NCI-H1436 (cell line): Measurements from ENCODE around the gene SCAP.

ENCODE experiments used
- DNase-seq: peaks from one replicate; lab custom pipeline; 2025; lab: John Stamatoyannopoulos, UW

The SCAP gene

DNA sequence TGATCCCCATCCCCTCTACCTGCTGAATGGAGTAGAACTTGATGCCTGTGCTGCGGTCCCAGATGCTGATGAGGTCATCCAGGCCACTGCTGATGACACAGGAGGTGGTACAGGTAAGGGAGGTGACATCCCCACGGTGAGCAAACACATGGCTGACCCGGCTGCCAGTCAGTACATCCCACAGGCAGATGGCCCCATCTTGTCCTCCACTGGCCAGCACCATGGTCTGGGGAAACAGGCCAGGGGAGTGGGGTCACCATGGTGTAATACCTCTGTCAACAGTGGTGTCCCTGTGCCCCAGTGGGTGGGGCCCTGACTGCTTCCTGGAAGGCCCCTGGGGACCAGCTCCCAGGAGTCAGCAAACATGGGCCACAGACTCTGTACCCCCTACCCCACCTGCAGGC is 61.6 kb downstream of the SCAP start:
- no peak for DNase-seq

DNA sequence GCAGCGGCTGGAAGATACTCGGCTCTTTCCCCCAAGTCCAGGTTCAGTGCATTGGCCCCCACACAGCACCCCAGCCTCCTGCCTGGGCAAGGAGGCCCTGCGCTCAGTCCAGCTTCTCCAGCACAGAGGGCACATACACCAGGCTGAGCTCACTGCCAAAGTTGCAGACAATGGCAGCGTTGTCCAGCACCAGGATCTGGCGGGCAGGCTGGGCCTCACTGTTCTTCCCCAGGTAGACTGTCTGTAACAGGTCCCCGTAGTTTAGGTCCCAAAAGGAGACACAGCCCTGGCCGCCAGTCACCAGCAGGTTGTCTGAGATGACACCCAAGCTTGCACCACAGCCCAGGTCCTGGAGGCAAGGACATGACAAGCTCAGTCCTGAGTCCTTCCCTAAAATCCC is 62.0 kb downstream of the SCAP start:
- no peak for DNase-seq

GRCh38 chr3:47412842-47413520 is 62.8 kb downstream of the SCAP start:
- DNase-seq = no peak

- no peak for DNase-seq
These were observed 63.3 kb downstream of the SCAP start for GRCh38 chr3:47412453-47412756.

GRCh38 chr3:47411696-47412452 is 63.9 kb downstream of the SCAP start:
- DNase-seq = no peak

DNA sequence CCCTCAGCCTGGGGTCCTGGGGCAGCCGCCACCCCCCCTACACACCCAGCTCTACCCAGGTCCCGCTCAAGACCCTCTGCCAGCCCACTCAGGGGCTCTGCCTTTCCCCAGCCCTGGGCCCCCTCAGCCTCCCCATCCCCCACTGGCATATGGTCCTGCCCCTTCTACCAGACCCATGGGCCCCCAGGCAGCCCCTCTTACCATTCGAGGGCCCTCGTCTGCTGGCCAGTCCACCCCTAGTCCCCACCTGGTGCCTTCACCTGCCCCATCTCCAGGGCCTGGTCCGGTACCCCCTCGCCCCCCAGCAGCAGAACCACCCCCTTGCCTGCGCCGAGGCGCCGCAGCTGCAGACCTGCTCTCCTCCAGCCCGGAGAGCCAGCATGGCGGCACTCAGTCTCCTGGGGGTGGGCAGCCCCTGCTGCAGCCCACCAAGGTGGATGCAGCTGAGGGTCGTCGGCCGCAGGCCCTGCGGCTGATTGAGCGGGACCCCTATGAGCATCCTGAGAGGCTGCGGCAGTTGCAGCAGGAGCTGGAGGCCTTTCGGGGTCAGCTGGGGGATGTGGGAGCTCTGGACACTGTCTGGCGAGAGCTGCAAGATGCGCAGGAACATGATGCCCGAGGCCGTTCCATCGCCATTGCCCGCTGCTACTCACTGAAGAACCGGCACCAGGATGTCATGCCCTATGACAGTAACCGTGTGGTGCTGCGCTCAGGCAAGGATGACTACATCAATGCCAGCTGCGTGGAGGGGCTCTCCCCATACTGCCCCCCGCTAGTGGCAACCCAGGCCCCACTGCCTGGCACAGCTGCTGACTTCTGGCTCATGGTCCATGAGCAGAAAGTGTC is 64.7 kb downstream of the SCAP start:
- DNase-seq = no peak

DNA sequence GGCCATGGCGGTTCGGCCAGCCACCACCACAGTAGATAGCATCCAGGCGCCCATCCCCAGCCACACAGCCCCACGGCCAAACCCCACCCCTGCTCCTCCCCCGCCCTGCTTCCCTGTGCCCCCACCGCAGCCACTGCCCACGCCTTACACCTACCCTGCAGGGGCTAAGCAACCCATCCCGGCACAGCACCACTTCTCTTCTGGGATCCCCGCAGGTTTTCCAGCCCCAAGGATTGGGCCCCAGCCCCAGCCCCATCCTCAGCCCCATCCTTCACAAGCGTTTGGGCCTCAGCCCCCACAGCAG is 65.4 kb downstream of the SCAP start:
- no peak for DNase-seq

DNA sequence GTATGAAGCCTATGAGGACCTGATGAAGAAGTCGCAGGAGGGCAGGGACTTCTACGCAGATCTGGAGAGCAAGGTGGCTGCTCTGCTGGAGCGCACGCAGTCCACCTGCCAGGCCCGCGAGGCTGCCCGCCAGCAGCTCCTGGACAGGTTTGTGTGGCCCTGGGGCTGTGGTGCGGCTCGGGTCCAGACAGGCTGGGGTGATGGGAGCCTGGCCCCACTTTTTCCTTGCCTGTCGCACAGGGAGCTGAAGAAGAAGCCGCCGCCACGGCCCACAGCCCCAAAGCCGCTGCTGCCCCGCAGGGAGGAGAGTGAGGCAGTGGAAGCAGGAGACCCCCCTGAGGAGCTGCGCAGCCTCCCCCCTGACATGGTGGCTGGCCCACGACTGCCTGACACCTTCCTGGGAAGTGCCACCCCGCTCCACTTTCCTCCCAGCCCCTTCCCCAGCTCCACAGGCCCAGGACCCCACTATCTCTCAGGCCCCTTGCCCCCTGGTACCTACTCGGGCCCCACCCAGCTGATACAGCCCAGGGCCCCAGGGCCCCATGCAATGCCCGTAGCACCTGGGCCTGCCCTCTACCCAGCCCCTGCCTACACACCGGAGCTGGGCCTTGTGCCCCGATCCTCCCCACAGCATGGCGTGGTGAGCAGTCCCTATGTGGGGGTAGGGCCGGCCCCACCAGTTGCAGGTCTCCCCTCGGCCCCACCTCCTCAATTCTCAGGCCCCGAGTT is 65.9 kb downstream of the SCAP start:
- DNase-seq = no peak

DNA sequence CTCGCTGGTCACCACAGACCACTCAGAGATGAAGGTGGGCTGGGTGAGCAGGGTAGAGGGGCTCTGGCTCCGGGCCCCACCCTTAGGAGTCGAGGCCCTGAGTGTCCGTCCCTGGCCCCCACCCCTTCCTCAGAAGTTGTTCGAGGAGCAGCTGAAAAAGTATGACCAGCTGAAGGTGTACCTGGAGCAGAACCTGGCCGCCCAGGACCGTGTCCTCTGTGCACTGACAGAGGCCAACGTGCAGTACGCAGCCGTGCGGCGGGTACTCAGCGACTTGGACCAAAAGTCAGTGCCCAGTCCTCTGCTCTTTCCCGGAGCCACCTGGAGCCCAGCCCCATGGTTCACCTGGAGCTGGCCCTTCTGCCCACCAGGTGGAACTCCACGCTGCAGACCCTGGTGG is 66.5 kb downstream of the SCAP start:
- no peak for DNase-seq

DNA sequence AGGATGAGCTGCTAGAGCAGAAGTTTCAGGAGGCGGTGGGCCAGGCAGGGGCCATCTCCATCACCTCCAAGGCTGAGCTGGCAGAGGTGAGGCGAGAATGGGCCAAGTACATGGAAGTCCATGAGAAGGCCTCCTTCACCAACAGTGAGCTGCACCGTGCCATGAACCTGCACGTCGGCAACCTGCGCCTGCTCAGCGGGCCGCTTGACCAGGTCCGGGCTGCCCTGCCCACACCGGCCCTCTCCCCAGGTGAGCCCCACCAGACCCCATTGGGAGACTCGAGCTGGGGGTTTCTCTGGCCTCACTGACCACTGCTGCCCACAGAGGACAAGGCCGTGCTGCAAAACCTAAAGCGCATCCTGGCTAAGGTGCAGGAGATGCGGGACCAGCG is 66.9 kb downstream of the SCAP start:
- DNase-seq = no peak

DNA sequence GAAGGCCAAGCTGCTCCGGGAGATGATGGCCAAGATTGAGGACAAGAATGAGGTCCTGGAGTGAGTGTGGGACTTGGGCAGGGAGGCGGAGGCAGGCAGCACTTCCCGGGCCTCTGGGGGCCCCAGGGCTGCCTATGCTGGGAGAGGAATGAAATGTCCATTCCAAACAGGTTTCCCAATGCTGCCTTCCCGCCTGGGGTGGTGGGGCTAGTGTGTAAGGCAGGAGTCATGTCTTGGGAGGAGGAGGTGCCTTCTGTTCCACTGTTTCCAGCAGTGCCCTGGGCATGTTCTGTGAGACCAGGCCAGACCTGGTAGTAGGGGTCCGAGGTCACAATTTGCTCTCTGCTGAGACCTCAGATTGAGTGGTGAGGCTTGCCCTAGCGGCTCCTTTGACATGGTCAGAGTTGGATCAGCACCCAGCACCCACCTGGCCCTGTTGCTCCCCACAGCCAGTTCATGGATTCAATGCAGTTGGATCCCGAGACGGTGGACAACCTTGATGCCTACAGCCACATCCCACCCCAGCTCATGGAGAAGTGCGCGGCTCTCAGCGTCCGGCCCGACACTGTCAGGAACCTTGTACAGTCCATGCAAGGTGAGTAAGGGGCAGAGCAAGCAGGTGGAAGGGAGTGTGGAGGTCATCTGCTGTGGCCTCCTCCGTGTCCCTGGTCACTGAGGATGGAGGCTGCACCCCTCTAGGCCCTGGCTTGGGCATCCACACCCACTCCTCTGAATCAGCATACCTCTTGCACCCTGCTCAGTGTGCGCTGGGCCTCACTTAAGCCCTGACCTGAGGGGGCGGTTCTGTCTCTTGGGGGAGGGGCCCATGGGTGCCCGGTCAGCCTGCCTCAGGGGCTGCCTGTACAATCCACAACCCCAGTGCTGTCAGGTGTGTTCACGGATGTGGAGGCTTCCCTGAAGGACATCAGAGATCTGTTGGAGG is 67.6 kb downstream of the SCAP start:
- DNase-seq = no peak

DNA sequence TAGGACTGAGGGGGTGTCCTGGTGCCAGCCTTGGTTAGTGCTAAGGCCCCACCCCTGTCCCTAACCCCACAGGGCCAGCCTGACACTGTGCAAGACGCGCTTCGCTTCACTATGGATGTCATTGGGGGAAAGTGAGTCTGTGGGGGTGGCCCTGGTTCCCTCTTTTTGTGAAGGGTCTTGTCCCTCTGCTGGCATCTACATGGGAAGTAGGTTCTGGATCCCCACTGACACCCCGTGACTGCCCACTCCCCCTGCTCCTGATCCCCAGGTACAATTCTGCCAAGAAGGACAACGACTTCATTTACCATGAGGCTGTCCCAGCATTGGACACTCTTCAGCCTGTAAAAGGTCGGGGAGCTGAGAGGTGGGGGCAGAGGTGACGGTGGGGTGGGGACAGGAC is 68.5 kb downstream of the SCAP start:
- DNase-seq = no peak

- no peak for DNase-seq
These were observed 69.0 kb downstream of the SCAP start for GRCh38 chr3:47406762-47407149.

GRCh38 chr3:47405820-47406761 is 69.7 kb downstream of the SCAP start:
- no peak for DNase-seq

DNA sequence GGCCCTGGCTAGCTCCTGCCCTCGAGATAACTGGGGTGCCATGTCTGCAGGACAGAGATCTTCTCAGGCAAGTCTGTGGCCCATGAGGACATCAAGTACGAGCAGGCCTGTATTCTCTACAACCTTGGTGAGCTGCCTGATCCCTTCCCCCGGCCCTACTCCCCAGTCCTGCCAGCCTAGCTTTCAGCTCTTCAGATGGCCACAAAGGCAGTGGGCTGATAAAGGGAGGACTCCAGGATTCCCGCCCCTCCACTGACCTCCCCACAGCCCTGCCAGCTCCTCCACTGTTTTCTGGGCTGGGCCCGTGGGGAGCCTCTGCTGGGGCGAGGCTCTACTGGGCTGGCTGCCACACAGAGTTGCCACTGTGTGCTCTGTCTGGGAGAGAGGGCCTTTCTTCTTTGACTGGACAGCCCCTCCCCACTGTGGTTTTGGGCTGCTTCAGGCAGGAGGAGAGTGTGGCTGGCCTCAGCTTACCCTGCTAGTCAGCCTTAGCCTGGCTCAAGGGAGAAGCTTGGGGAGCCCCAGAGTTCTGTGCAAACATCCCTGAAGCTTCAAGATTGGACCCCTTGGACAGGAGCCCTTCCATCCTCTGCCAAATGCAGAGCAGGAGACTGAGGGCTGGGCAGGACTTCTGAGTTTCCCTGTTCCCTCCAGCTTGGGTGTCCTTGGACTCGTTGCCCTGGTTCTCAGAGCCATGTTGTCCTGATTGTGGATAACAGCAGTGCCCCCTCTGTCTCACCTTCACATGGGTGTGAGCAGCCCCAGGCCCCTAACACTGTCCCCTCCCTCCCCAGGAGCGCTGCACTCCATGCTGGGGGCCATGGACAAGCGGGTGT is 70.6 kb downstream of the SCAP start:
- no peak for DNase-seq

- DNase-seq = no peak
These were observed 71.3 kb downstream of the SCAP start for GRCh38 chr3:47404431-47404876.

DNA sequence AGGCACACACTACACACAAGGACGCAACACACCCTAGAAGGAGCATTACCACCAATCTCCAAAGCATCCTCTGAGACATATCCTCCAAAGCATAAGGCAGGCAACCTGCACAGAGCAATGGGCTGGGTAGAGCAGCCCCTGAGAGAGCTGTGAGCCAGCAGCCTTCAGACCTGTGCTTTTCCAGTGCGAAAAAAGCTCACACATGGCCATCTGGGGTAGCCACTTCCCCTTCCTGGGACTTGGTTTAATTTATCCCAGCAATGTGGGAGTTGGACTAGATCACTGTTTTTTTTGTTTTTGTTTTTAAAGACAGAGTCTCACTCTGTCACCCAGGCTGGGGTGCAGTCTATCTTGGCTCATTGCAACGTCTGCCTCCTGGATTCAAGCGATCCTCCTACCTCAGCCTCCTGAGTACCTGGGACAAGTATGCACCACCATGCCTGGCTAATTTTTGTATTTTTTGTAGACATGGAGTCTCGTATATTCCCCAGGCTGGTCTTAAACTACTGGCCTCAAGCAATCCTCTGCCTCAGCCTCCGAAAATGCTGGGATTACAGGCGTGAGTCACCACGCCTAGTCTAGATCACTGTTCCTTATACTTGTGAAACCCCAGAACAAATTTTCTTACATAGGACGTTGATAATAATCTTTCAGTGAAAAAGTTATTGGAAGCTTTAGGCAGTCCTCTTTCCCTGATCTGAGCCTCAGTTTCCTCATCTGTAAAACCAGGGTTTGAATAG is 76.0 kb downstream of the SCAP start:
- no peak for DNase-seq

DNA sequence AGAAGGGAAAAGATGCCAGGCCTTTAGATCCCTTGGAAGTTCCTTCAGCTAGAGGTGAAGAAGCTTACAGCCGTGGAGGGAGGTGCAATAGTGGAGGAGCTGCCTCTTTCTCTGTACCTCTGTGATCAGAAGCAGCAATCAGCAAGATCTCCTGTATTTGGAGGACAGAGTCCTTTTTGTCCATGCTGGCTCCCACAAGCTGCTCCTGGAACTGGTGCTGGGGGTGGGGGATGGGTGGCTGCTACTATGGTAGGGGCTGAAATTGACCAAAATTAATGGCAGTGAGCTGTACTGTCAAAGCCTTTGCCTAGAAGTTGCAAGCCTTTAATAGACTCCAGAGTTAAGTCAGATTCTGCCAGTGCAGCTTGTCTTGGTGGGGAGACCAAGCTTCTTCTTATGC is 76.7 kb downstream of the SCAP start:
- no peak for DNase-seq

- DNase-seq = no peak
These were observed 77.5 kb downstream of the SCAP start for GRCh38 chr3:47398228-47398627.
